Renal cortex interstitium (tissue), 11 donors: Measurements from ENCODE around the gene SLFN5. TPM values are rescaled to one million over a fixed set of nuclear protein-coding genes. Genes with fewer than 3 reads are reported as not detected.

Experiments
- DNase-seq, 11 donors: peaks; one replicate each; pipeline ENCODE4 v3.0.0-alpha.2; 2013; ENCODE audit warnings: low read depth in 9 of 11, low spot score in 4 of 11; ENCODE audit errors: extremely low read depth in 1 of 11
- polyA plus RNA-seq, 3 donors: library from polyadenylated mRNA; unstranded; fragments of 120-200 nt; gene quantifications; one replicate each; pipeline ENCODE4 v1.2.1, GENCODE V29; 2013; ENCODE audit not compliant: insufficient read length in 3 of 3

SLFN5 gene
- polyA plus RNA-seq, 3 donors, result 12.7 to 14.9 (median 12.9) TPM

- no peak for DNase-seq
Measured at GRCh38 chr17:35315283-35315682, 72.4 kb downstream of the SLFN5 start.

DNA sequence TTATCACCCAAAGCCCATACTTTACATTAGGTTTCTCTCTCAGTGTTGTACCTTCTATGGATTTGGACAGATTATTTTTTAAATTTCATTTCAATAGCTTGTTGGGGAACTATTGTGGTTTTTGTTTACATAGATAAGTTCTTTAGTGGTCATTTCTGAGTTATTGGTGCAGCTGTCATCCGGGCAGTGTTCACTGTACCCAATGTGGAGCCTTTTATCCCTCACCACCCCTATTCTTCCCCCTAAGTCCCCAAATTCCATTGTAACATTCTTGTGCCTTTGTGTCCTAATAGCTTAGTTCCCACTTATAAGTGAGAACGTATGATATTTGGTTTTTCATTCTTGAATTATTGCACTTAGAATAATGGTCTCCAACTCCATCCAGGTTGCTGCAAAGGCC lies 73.1 kb downstream of the SLFN5 start:
- DNase-seq, result no peak

GRCh38 chr17:35322749-35323148 lies 79.9 kb downstream of the SLFN5 start:
- DNase-seq, result no peak

Other genes with a start within 250 kb of the SLFN5 start
- gene RFFL, start 179.4 kb upstream of the SLFN5 start, polyA plus RNA-seq, result 10 to 100 TPM; 22.1 to 26.2 (median 22.9) TPM
- 10 to 100 TPM; 10.9 to 13.6 (median 11.6) TPM for gene RAD51D, start 123.2 kb upstream of the SLFN5 start, polyA plus RNA-seq
- under 1 TPM in 2 of 3 donors, not detected in 1; 0.27 to 0.28 TPM for gene FNDC8, start 121.5 kb upstream of the SLFN5 start, polyA plus RNA-seq
- gene NLE1, start 100.8 kb upstream of the SLFN5 start, polyA plus RNA-seq, result 10 to 100 TPM; 14.0 to 18.1 (median 16.8) TPM
- gene UNC45B, start 95.3 kb upstream of the SLFN5 start, polyA plus RNA-seq, result under 1 TPM; 0.09 to 0.27 (median 0.20) TPM
- gene SLC35G3, start 48.7 kb upstream of the SLFN5 start, polyA plus RNA-seq, result not detected
- 10 to 100 TPM; 10.1 to 19.2 (median 11.8) TPM for gene SLFN11, start 130.5 kb downstream of the SLFN5 start, polyA plus RNA-seq
- gene SLFN12, start 189.4 kb downstream of the SLFN5 start, polyA plus RNA-seq, result 10 to 100 TPM; 13.7 to 20.2 (median 15.7) TPM
- 10 to 100 TPM; 18.1 to 44.0 (median 24.4) TPM for gene SLFN13, start 205.7 kb downstream of the SLFN5 start, polyA plus RNA-seq